ENCODE results near the gene CA6. TPM values are rescaled to one million over a fixed set of nuclear protein-coding genes. Genes with fewer than 3 reads are reported as not detected.
"Not testable (repeated sequence)": the region's sequence is repeated elsewhere in the genome, so short reads cannot be mapped to it uniquely, and the experiment has no call there.

The CA6 gene
- total RNA-seq, 2 experiments from 2014 or later, result not detected

GRCh38 chr1:8899046-8899445, 46.6 kb upstream of the CA6 start:
- Histone ChIP-seq H3K4me1 (ENCODE audit: insufficient read depth, low read length, poor library complexity, severe bottlenecking) (no peaks in the 10 kb centered on the region), H2AFZ (ENCODE audit: low read length) (no peak overlapping the region), H3K9me3 (ENCODE audit: low read length) (no peaks in the 10 kb centered on the region), H3K27ac (ENCODE audit: low read depth, low read length, poor library complexity, severe bottlenecking) (no peak overlapping the region), H3K4me3 (ENCODE audit: low read depth, low read length, poor library complexity, severe bottlenecking) (no peak overlapping the region), H4K20me1 (ENCODE audit: insufficient read depth, low read length) (no peaks in the 10 kb centered on the region), H3K79me2 (ENCODE audit: insufficient read depth, low read depth, low read length) (no peaks in the 10 kb centered on the region), H3K4me2 (ENCODE audit: low read length) (no peak overlapping the region), H3K9me2 (ENCODE audit: insufficient read depth, low read length) (no peaks in the 10 kb centered on the region), H3K36me3 (ENCODE audit: insufficient read depth, low read length) (no peaks in the 10 kb centered on the region)
- TF ChIP-seq CTCF (conservative IDR thresholded peaks at IDR 0.05; ENCODE audit: low read length) (no peak), EZH2phosphoT487 (IDR thresholded peaks at IDR 0.05; ENCODE audit: borderline replicate concordance, low read depth, low read length) (no peak)
- ChIA-PET POLR2A (interaction anchor here (0.6 kb wide), 2 partner anchors 20 to 48 kb away, joined by 3 to 4 read pairs; no protein-coding TSS in a partner anchor), CTCF (ENCODE audit: unreplicated experiment) (no interaction called here)
- DNase-seq (ENCODE audit: low spot score), result no peak
- BruUV-seq (replicated peaks), result no TSS peak
- intact Hi-C loops (cut with micrococcal nuclease; ENCODE audit: unreplicated experiment), result no loop called here

- H3K4me1 ChIP-seq (ENCODE audit: insufficient read depth, low read length, poor library complexity, severe bottlenecking); H3K79me2 ChIP-seq (ENCODE audit: insufficient read depth, low read depth, low read length); CTCF ChIA-PET (ENCODE audit: unreplicated experiment); H3K9me3 ChIP-seq (ENCODE audit: low read length); H3K4me3 ChIP-seq (ENCODE audit: low read depth, low read length, poor library complexity, severe bottlenecking); H4K20me1 ChIP-seq (ENCODE audit: insufficient read depth, low read length); BruUV-seq (replicated peaks); H3K36me3 ChIP-seq (ENCODE audit: insufficient read depth, low read length); POLR2A ChIA-PET; H3K9me2 ChIP-seq (ENCODE audit: insufficient read depth, low read length); H3K4me2 ChIP-seq (ENCODE audit: low read length); intact Hi-C loops (cut with micrococcal nuclease; ENCODE audit: unreplicated experiment); H3K27ac ChIP-seq (ENCODE audit: low read depth, low read length, poor library complexity, severe bottlenecking); H2AFZ ChIP-seq (ENCODE audit: low read length); DNase-seq (ENCODE audit: low spot score): not testable (repeated sequence)
Measured at GRCh38 chr1:8900684-8901083, 45.0 kb upstream of the CA6 start.

- H2AFZ ChIP-seq (ENCODE audit: low read length), result no peak overlapping the region
- CTCF ChIA-PET (ENCODE audit: unreplicated experiment), result no interaction called here
- H4K20me1 ChIP-seq (ENCODE audit: insufficient read depth, low read length), result no peaks in the 10 kb centered on the region
- intact Hi-C loops (cut with micrococcal nuclease; ENCODE audit: unreplicated experiment), result no loop called here
- H3K4me1 ChIP-seq (ENCODE audit: insufficient read depth, low read length, poor library complexity, severe bottlenecking), result no peaks in the 10 kb centered on the region
- POLR2A ChIA-PET, result interaction anchor here (0.6 kb wide), 1 partner anchor 53 kb away, joined by 3 read pairs; no protein-coding TSS in a partner anchor
- no peak overlapping the region for H3K4me2 ChIP-seq (ENCODE audit: low read length)
- TF ChIP-seq EZH2phosphoT487 (IDR thresholded peaks at IDR 0.05; ENCODE audit: borderline replicate concordance, low read depth, low read length) (no peak), CTCF (conservative IDR thresholded peaks at IDR 0.05; ENCODE audit: low read length) (no peak)
- BruUV-seq (replicated peaks), result no TSS peak
- H3K79me2 ChIP-seq (ENCODE audit: insufficient read depth, low read depth, low read length), result no peaks in the 10 kb centered on the region
- no peaks in the 10 kb centered on the region for H3K9me3 ChIP-seq (ENCODE audit: low read length)
- no peaks in the 10 kb centered on the region for H3K36me3 ChIP-seq (ENCODE audit: insufficient read depth, low read length)
- no peaks in the 10 kb centered on the region for H3K9me2 ChIP-seq (ENCODE audit: insufficient read depth, low read length)
- no peak overlapping the region for H3K27ac ChIP-seq (ENCODE audit: low read depth, low read length, poor library complexity, severe bottlenecking)
- DNase-seq (ENCODE audit: low spot score), result no peak
- H3K4me3 ChIP-seq (ENCODE audit: low read depth, low read length, poor library complexity, severe bottlenecking), result no peak overlapping the region
Measured at GRCh38 chr1:8902765-8903164, 42.9 kb upstream of the CA6 start.
